ENCODE results near the gene DPP6.

DNA sequence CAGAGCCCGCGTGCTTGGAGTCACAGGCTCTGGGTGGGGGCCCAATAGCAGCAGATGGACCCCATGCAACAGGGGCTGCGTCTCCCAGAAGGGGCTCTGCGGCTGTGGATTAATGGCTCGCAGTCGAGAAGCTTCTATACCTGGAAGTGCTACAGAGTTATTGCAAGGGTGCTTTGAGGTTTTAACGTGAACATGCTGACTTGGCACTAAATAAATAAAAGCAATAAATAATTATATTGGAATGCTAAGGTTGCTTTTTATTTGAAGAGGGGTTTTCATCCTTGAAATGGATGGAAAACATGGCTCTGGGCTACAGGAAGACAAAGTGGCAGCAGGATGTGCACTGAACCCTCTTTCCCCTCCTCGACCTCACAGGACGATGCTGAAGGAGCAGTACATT lies 828.3 kb downstream of the DPP6 start:
- TF ChIP-seq CTCF (IDR thresholded peaks at IDR 0.05) = no peak
- TF ChIP-seq POLR2A (IDR thresholded peaks at IDR 0.05) = no peak
